ENCODE data around the gene PODNL1.

DNA sequence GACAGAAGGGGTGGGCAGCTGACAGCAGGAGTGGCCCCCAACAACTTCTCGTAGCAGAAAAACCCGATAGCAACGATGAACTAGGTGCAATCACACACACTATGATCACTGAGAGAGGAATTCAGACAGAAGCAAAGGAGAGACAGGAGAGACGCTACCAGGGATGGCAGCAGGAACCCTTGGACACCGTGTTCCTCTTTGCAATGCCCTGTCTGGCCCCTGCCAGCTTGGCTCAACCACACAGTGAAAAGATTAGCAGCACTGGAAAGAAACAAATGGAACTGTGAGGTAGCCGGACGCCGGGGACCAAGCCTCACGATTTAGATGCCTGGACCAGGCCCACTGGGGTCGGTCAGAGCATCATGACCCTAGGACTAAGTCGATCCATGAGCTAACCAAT is 37.7 kb upstream of the PODNL1 start:
- TF ChIP-seq EZH2 (IDR thresholded peaks at IDR 0.05; ENCODE audit: low read depth, low read length, severe bottlenecking) (no peak), GTF2F1 (IDR thresholded peaks at IDR 0.05; ENCODE audit: borderline replicate concordance, low read depth, low read length) (no peak), RXRA (IDR thresholded peaks at IDR 0.05; ENCODE audit: insufficient read depth, low read depth, low read length) (no peak), POLR2AphosphoS5 (IDR thresholded peaks at IDR 0.05; ENCODE audit: low read depth, low read length) (no peak), RFX5 (IDR thresholded peaks at IDR 0.05; ENCODE audit: borderline replicate concordance, low read depth, low read length) (no peak), SP1 (IDR thresholded peaks at IDR 0.05; ENCODE audit: low read depth, low read length) (no peak), SIN3A (conservative IDR thresholded peaks at IDR 0.05 in 1 of 2, IDR thresholded peaks at IDR 0.05 in 1 of 2; ENCODE audit: low read depth in 1 of 2, low read length in 2 of 2) (no peak)
- TF ChIP-seq, protein P1, sequence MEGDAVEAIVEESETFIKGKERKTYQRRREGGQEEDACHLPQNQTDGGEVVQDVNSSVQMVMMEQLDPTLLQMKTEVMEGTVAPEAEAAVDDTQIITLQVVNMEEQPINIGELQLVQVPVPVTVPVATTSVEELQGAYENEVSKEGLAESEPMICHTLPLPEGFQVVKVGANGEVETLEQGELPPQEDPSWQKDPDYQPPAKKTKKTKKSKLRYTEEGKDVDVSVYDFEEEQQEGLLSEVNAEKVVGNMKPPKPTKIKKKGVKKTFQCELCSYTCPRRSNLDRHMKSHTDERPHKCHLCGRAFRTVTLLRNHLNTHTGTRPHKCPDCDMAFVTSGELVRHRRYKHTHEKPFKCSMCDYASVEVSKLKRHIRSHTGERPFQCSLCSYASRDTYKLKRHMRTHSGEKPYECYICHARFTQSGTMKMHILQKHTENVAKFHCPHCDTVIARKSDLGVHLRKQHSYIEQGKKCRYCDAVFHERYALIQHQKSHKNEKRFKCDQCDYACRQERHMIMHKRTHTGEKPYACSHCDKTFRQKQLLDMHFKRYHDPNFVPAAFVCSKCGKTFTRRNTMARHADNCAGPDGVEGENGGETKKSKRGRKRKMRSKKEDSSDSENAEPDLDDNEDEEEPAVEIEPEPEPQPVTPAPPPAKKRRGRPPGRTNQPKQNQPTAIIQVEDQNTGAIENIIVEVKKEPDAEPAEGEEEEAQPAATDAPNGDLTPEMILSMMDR (IDR thresholded peaks at IDR 0.05; ENCODE audit: control extremely low read depth in 1 of 3, insufficient read depth in 1 of 3, low read depth in 1 of 3, low read length in 3 of 3) = no peak

All from H1 (cell line).